ENCODE results near the gene SV2C. TPM values are rescaled to one million over a fixed set of nuclear protein-coding genes. Genes with fewer than 3 reads are reported as not detected.

The SV2C gene
- total RNA-seq, 1 donor from 2014 or later: not detected

DNA sequence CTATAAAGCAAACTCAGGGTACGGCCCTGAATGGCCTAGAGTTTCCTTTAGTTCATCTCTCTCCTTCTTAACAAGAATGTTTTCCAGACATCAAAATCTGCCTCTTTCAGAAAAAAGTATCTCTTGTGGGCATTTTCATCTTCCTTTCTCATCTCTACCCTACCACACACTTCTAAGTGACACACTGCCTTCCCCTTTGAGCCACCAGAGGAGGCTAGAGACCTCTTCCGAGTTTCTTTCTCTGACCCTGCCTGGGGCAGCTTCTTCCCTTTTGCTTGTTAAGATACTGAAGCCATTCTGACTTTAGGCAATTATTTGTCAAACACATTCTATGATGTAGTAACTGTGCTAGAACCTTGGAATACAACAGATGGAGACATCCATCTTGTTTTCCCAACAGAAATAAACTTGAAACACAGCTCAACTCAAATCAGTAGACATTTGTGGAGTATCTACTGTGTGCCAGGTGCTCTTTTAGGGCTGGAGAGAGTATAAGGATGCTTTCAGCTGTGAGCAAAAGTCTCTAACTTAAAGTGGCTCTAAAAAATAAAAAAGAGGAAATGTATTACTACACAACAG, 8.6 kb upstream of the SV2C start:
- Mint-ChIP-seq H3K4me1 (ENCODE audit: unreplicated experiment) (no peaks in the 10 kb centered on the region), H3K27ac (ENCODE audit: unreplicated experiment) (no peak overlapping the region), H3K4me3 (ENCODE audit: unreplicated experiment) (no peak overlapping the region), H3K36me3 (ENCODE audit: unreplicated experiment) (no peaks in the 10 kb centered on the region), H3K9me3 (ENCODE audit: unreplicated experiment) (no peaks in the 10 kb centered on the region), H3K27me3 (ENCODE audit: unreplicated experiment) (peaks cover 49% of the 10 kb centered on the region)
- DNase-seq (ENCODE audit: extremely low spot score, unreplicated experiment): no peak
- TF ChIP-seq, protein P1, sequence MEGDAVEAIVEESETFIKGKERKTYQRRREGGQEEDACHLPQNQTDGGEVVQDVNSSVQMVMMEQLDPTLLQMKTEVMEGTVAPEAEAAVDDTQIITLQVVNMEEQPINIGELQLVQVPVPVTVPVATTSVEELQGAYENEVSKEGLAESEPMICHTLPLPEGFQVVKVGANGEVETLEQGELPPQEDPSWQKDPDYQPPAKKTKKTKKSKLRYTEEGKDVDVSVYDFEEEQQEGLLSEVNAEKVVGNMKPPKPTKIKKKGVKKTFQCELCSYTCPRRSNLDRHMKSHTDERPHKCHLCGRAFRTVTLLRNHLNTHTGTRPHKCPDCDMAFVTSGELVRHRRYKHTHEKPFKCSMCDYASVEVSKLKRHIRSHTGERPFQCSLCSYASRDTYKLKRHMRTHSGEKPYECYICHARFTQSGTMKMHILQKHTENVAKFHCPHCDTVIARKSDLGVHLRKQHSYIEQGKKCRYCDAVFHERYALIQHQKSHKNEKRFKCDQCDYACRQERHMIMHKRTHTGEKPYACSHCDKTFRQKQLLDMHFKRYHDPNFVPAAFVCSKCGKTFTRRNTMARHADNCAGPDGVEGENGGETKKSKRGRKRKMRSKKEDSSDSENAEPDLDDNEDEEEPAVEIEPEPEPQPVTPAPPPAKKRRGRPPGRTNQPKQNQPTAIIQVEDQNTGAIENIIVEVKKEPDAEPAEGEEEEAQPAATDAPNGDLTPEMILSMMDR (IDR thresholded peaks at IDR 0.05): peak; percentile 40

DNA sequence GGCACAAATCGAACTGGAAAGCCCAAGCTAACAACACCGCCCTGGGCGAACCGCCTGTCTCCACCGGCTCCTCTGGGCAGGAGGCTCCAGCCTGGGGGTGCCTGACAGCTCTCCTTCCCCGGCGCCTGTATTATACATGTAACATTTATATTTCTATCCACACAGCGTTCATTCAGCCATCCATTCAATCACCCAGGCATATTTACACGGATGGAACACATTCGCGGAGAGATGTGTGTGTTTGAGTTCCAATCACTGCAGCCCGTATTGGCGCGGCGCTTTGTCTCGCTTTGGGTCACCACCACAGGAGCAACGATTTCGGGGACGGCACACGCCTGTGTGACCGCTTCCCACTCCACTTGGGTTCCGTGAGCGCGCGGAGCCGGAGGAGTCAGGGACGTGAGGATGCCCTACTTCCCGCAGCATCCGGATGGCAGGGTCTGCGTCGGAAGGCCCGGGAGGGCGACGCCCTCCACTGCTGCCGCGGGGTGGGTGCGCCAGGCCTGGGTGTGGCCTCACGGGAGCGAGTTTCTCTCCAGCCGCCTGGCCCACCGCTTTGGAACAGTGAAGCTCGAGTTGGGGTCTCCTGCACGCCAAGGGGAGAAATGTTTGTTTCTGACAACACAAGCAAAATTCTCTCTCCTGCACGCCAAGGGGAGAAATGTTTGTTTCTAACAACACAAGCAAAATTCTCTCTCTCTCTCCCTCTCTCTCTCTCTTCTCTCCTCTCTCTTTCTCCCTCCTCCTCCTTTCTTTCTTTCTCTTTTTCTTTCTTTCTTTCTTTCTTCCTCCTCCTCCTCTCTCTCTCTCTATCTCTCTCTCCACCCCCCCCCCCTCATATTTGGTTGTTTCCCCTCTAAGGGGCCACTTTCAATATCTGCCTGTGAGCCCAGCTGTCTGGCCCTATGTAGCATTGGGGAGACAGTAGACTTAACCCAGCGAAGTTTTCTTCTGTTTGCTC, 1.1 kb upstream of the SV2C start:
- no peak overlapping the region for H3K27ac Mint-ChIP-seq (ENCODE audit: unreplicated experiment)
- H3K4me3 Mint-ChIP-seq (ENCODE audit: unreplicated experiment): no peak overlapping the region
- peaks cover 27% of the 10 kb centered on the region for H3K4me1 Mint-ChIP-seq (ENCODE audit: unreplicated experiment)
- no peaks in the 10 kb centered on the region for H3K36me3 Mint-ChIP-seq (ENCODE audit: unreplicated experiment)
- TF ChIP-seq, protein P1 (IDR thresholded peaks at IDR 0.05): no peak
- peaks cover 85% of the 10 kb centered on the region for H3K27me3 Mint-ChIP-seq (ENCODE audit: unreplicated experiment)
- DNase-seq (ENCODE audit: extremely low spot score, unreplicated experiment): no peak
- H3K9me3 Mint-ChIP-seq (ENCODE audit: unreplicated experiment): no peaks in the 10 kb centered on the region

DNA sequence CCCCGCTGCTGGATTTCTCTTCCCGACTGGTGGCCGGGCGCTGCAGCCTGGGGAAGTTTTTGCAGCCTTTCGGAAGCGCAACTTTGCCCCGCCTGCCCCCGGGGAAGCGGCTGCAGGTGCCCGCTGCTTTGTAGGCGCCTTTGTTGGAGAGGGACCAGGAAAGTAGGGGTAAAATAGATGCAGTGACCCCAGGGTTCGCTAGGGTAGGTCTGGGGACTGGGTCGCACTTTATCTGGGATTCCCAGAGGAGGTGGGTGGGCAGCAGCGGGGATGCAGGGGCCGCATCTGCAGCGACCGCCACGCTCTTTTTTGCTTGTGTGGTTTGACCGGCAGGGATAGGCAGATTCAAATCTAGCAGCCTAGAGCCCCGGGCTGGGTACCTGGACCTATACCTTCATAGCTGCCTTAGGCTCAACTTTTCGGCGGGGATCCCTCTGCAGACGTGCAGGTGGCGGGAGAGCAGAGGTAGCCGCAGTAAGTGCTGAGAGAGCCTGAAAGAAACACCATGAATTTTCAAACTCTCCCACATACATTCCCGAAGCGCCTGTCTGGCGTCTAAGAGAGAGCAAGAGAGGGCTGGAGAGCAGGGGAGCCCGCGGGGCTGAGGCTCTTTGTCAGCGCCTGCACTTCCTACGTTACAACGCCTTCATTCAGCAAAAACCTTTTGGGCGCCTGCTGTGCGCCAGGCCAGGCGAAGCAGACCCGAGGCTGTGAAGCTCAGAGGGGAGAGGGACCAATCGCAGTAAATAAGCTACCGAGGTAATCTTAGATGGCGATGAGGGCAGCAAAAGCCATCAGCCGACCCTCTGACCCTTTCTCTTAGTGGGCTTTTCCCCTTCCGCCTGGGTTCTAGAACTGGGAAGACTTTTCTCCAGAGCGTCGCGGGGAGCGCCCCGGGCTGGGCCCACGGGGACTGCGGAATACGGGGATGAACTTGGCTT, 642 bp downstream of the SV2C start:
- no peak for DNase-seq (ENCODE audit: extremely low spot score, unreplicated experiment)
- peaks cover 27% of the 10 kb centered on the region for H3K4me1 Mint-ChIP-seq (ENCODE audit: unreplicated experiment)
- no peak overlapping the region for H3K27ac Mint-ChIP-seq (ENCODE audit: unreplicated experiment)
- no peaks in the 10 kb centered on the region for H3K36me3 Mint-ChIP-seq (ENCODE audit: unreplicated experiment)
- peak overlapping the region; percentile 63 for H3K4me3 Mint-ChIP-seq (ENCODE audit: unreplicated experiment)
- peaks cover 74% of the 10 kb centered on the region for H3K27me3 Mint-ChIP-seq (ENCODE audit: unreplicated experiment)
- TF ChIP-seq, protein P1 (IDR thresholded peaks at IDR 0.05): no peak
- H3K9me3 Mint-ChIP-seq (ENCODE audit: unreplicated experiment): no peaks in the 10 kb centered on the region

DNA sequence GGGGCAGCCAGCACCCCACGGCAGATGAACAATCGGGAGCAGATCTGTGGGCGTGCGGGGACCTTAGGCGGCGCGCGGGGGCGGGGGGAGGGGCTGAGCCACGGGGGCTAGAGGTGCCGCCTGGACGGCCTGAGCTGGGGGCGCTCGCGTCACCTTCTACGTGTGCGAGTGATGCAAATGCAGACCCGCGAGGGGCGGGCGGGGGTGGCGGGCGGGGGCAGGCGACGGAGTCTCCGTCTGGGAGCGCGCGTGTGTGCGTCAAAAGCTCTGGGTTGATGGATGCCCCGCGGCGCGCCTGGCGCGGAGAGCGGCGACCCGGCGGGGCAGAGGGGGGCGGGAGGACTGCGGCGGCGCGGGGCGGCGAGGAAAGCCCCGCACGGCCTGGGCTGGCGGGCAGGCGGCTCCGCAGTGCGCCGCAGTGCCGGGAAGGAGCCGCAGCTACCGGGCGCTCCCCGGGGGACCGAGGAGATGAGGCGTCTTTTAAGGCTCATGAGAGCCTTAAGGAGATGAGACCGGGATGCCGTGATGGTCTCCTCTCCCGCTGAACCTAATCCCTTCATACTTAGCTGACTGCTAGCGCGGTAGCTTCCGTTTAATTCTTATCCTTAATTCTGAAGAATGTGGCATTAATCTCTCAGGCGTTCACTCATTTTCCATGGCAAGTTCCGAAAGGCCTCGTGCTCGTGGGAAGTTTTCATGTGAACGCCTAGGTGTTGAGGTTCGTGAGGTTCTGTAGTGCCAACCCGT, 1.5 kb downstream of the SV2C start:
- DNase-seq (ENCODE audit: extremely low spot score, unreplicated experiment): no peak
- peak overlapping the region; percentile 63 for H3K4me3 Mint-ChIP-seq (ENCODE audit: unreplicated experiment)
- TF ChIP-seq, protein P1 (IDR thresholded peaks at IDR 0.05): no peak
- no peaks in the 10 kb centered on the region for H3K9me3 Mint-ChIP-seq (ENCODE audit: unreplicated experiment)
- no peaks in the 10 kb centered on the region for H3K36me3 Mint-ChIP-seq (ENCODE audit: unreplicated experiment)
- peaks cover 27% of the 10 kb centered on the region for H3K4me1 Mint-ChIP-seq (ENCODE audit: unreplicated experiment)
- H3K27ac Mint-ChIP-seq (ENCODE audit: unreplicated experiment): no peak overlapping the region
- peaks cover 67% of the 10 kb centered on the region for H3K27me3 Mint-ChIP-seq (ENCODE audit: unreplicated experiment)
